CD14-positive monocyte (primary cell): Measurements from ENCODE around the gene RALY. TPM values are rescaled to one million over a fixed set of nuclear protein-coding genes. Genes with fewer than 3 reads are reported as not detected.

Experiments
- DNase-seq, 3 donors: peaks; one replicate each; pipeline ENCODE4 v3.0.0-alpha.2; 2011 to 2022
- H2AFZ ChIP-seq: 2 replicates; pipeline ENCODE4 v1.6.0; 2012; ENCODE audit warnings: mild to moderate bottlenecking, low read depth, low read length, inconsistent platforms; ENCODE audit not compliant: insufficient read depth, poor library complexity, severe bottlenecking
- H3K27ac ChIP-seq, 2 donors: 1 replicate in 1 of 2; 2 replicates in 1 of 2; pipeline ENCODE4 v1.5.1; 2012 to 2013; ENCODE audit warnings: low read length in 2 of 2, control low read depth in 1 of 2, inconsistent platforms in 1 of 2, low read depth in 1 of 2, mild to moderate bottlenecking in 1 of 2
- H3K27me3 ChIP-seq, 2 donors: one replicate each; pipeline versions ENCODE4 v1.6.0 to v1.6.1; 2011 to 2013; ENCODE audit warnings: low read length in 2 of 2; ENCODE audit not compliant: control insufficient read depth in 2 of 2, insufficient read depth in 2 of 2
- H3K36me3 ChIP-seq, 2 donors: replicated peaks in 1 of 2; 1 replicate in 1 of 2; 2 replicates in 1 of 2; pipeline versions ENCODE4 v1.5.1 to v1.6.1; 2012 to 2013; ENCODE audit warnings: low read length in 2 of 2, control low read depth in 1 of 2, inconsistent platforms in 1 of 2, mild to moderate bottlenecking in 1 of 2; ENCODE audit not compliant: insufficient read depth in 2 of 2, control insufficient read depth in 1 of 2
- H3K4me1 ChIP-seq, 2 donors: 1 replicate in 1 of 2; 2 replicates in 1 of 2; pipeline versions ENCODE4 v1.5.1 to v1.6.1; 2012 to 2013; ENCODE audit warnings: low read length in 2 of 2, control low read depth in 1 of 2, inconsistent platforms in 1 of 2, mild to moderate bottlenecking in 1 of 2, moderate library complexity in 1 of 2; ENCODE audit not compliant: insufficient read depth in 2 of 2, control insufficient read depth in 1 of 2
- H3K4me2 ChIP-seq: replicated peaks from 2 replicates; pipeline ENCODE3; 2012; ENCODE audit warnings: low read length, moderate library complexity, mild to moderate bottlenecking; ENCODE audit not compliant: poor library complexity, severe bottlenecking; ENCODE audit errors: extremely low read depth
- H3K4me3 ChIP-seq, 3 experiments: fragments of 200-600 bp in 1 of 3; sonication (generic) in 1 of 3; replicated peaks in 1 of 3; 1 replicate in 2 of 3; 2 replicates in 1 of 3; pipeline ENCODE4 v1.5.1; 2011 to 2013; ENCODE audit warnings: low read length in 3 of 3, mild to moderate bottlenecking in 3 of 3, control low read depth in 2 of 3, low read depth in 2 of 3, inconsistent platforms in 1 of 3, moderate library complexity in 1 of 3
- H3K79me2 ChIP-seq: 2 replicates; pipeline ENCODE4 v1.6.0; 2012; ENCODE audit warnings: mild to moderate bottlenecking, control low read depth, inconsistent platforms, low read length, moderate library complexity; ENCODE audit not compliant: insufficient read depth
- H3K9ac ChIP-seq: 2 replicates; pipeline ENCODE4 v1.6.0; 2017; ENCODE audit warnings: low read length, mild to moderate bottlenecking; ENCODE audit not compliant: insufficient read depth, poor library complexity, severe bottlenecking
- H3K9me3 ChIP-seq, 2 donors: replicated peaks in 1 of 2; 1 replicate in 1 of 2; 2 replicates in 1 of 2; pipeline versions ENCODE4 v1.5.1 to v1.6.1; 2012 to 2013; ENCODE audit warnings: low read length in 2 of 2, control low read depth in 1 of 2; ENCODE audit not compliant: control insufficient read depth in 1 of 2, insufficient read depth in 1 of 2
- H4K20me1 ChIP-seq: 2 replicates; pipeline ENCODE4 v1.6.0; 2012; ENCODE audit warnings: mild to moderate bottlenecking, low read length, control low read depth, moderate library complexity; ENCODE audit not compliant: insufficient read depth
- H3K27ac Mint-ChIP-seq, 7 donors: one replicate each; pipeline ENCODE4 v1.8.0; 2020; ENCODE audit warnings: mild to moderate bottlenecking in 7 of 7, mixed read lengths in 7 of 7, moderate library complexity in 6 of 7, inconsistent platforms in 2 of 7
- H3K27me3 Mint-ChIP-seq, 3 donors: one replicate each; pipeline ENCODE4 v1.8.0; 2021 to 2022; ENCODE audit warnings: low read depth in 3 of 3, mild to moderate bottlenecking in 3 of 3, mixed read lengths in 3 of 3, moderate library complexity in 3 of 3, inconsistent platforms in 1 of 3
- H3K36me3 Mint-ChIP-seq, 2 donors: one replicate each; pipeline ENCODE4 v1.8.0; 2020; ENCODE audit warnings: mixed read lengths in 2 of 2, inconsistent platforms in 1 of 2, mild to moderate bottlenecking in 1 of 2
- H3K4me1 Mint-ChIP-seq: one replicate; pipeline ENCODE4 v1.8.0; 2020; ENCODE audit warnings: mild to moderate bottlenecking, mixed read lengths
- H3K4me3 Mint-ChIP-seq, 2 donors: one replicate each; pipeline ENCODE4 v1.8.0; 2020; ENCODE audit warnings: mild to moderate bottlenecking in 2 of 2, mixed read lengths in 2 of 2, moderate library complexity in 1 of 2
- H3K9me3 Mint-ChIP-seq, 7 donors: one replicate each; pipeline ENCODE4 v1.8.0; 2020 to 2022; ENCODE audit warnings: mixed read lengths in 7 of 7, mild to moderate bottlenecking in 6 of 7, moderate library complexity in 6 of 7, inconsistent platforms in 2 of 7
- CTCF ChIP-seq: fragments of 200-600 bp; IDR thresholded peaks from one replicate; pipeline ENCODE4 v1.8.0; 2022; ENCODE audit warnings: antibody characterized with exemption, mild to moderate bottlenecking
- WGBS: methylation state at CpG from one replicate; pipeline ENCODE4 v1.1.5; 2013; ENCODE audit warnings: missing lambda C conversion rate; ENCODE audit not compliant: insufficient coverage; 5-methylcytosine and 5-hydroxymethylcytosine counted together
- intact Hi-C, 2 donors: fragments of 100-400 bp; cut with micrococcal nuclease; formaldehyde crosslinking; loops; one replicate each; pipeline versions ENCODE4 v1.15.0 to v1.15.1; 2023
- polyA plus RNA-seq, 3 donors: library from polyadenylated mRNA; depleted of rRNA in 1 of 3; unstranded in 2 of 3; stranded (reverse) in 1 of 3; fragments of 300-500 nt in 2 of 3; fragments of >200 nt in 1 of 3; fragmentation: Illumina TruSeq in 2 of 3; gene quantifications; 1 replicate in 2 of 3; 2 replicates in 1 of 3; pipeline ENCODE4 v1.2.3, GENCODE V29; 2012 to 2021

Gene RALY
- polyA plus RNA-seq, 3 donors, result 88.4 to 154 (median 152) TPM

- no peak overlapping the region for H3K4me3 ChIP-seq
- no peaks in the 10 kb centered on the region for H3K27me3 ChIP-seq
- peaks cover 82% of the 10 kb centered on the region for H4K20me1 ChIP-seq
- Mint-ChIP-seq H3K27me3 (peaks cover 0 to 2% (median 0%) of the 10 kb centered on the region in 3 donors), H3K9me3 (no peaks in the 10 kb centered on the region), H3K4me3 (no peak overlapping the region), H3K27ac (peak overlapping the region in 2 of 7 donors; percentile 46 to 78), H3K36me3 (peaks cover 28 to 48% of the 10 kb centered on the region in 2 donors), H3K4me1 (peaks cover 68% of the 10 kb centered on the region)
- intact Hi-C loops, result no loop called here
- peaks cover 16 to 41% of the 10 kb centered on the region in 2 donors for H3K36me3 ChIP-seq
- peaks cover 30 to 61% of the 10 kb centered on the region in 2 donors for H3K4me1 ChIP-seq
- no peaks in the 10 kb centered on the region for H3K9me3 ChIP-seq
- peaks cover 84% of the 10 kb centered on the region for H3K79me2 ChIP-seq
- TF ChIP-seq CTCF, result no peak
- no peak overlapping the region for H3K4me2 ChIP-seq
- 100% methylated on average over 2 of the region's 4 CpGs for WGBS
- DNase-seq, result no peak
- no peak overlapping the region for H2AFZ ChIP-seq
- no peak overlapping the region for H3K9ac ChIP-seq
- H3K27ac ChIP-seq, result no peak overlapping the region
These were observed 115.0 kb downstream of the RALY start for GRCh38 chr20:34108616-34109174.

GRCh38 chr20:34109442-34109841, 115.7 kb downstream of the RALY start:
- WGBS, result 95% methylated on average over 3 of the region's 6 CpGs
- no peak overlapping the region for H3K4me3 Mint-ChIP-seq
- peaks cover 77% of the 10 kb centered on the region for H3K79me2 ChIP-seq
- TF ChIP-seq CTCF, result no peak
- H3K27me3 Mint-ChIP-seq, result peaks cover 0 to 2% (median 0%) of the 10 kb centered on the region in 3 donors
- H3K4me3 ChIP-seq, result no peak overlapping the region
- intact Hi-C loops, result no loop called here
- peak overlapping the region in 2 of 7 donors; percentile 2 to 74 for H3K27ac Mint-ChIP-seq
- H3K4me1 ChIP-seq, result peaks cover 30 to 55% of the 10 kb centered on the region in 2 donors
- H3K36me3 ChIP-seq, result peaks cover 12 to 33% of the 10 kb centered on the region in 2 donors
- no peak overlapping the region for H3K4me2 ChIP-seq
- H3K9ac ChIP-seq, result no peak overlapping the region
- DNase-seq, result no peak
- H3K9me3 ChIP-seq, result no peaks in the 10 kb centered on the region
- H3K27ac ChIP-seq, result peak overlapping the region in 1 of 2 donors; percentile 12
- H3K27me3 ChIP-seq, result no peaks in the 10 kb centered on the region
- H2AFZ ChIP-seq, result no peak overlapping the region
- H3K9me3 Mint-ChIP-seq, result no peaks in the 10 kb centered on the region
- H3K36me3 Mint-ChIP-seq, result peaks cover 22 to 41% of the 10 kb centered on the region in 2 donors
- peaks cover 75% of the 10 kb centered on the region for H4K20me1 ChIP-seq
- H3K4me1 Mint-ChIP-seq, result peaks cover 60% of the 10 kb centered on the region
